Cardiac muscle cell (in vitro differentiated cells and primary cell): ENCODE data around the gene NIPBL. TPM values are rescaled to one million over a fixed set of nuclear protein-coding genes. Genes with fewer than 3 reads are reported as not detected.
"Not testable (repeated sequence)": the region's sequence is repeated elsewhere in the genome, so short reads cannot be mapped to it uniquely, and the experiment has no call there.

Experiments
- DNase-seq, 2 donors: peaks; one replicate each; pipeline versions ENCODE4 v3.0.0 to v3.0.0-alpha.2; 2010 to 2017; ENCODE audit warnings: low read depth in 1 of 2, low spot score in 1 of 2
- H3K27ac ChIP-seq: fragments of 200-600 bp; sonication (generic); 2 replicates; pipeline ENCODE4 v1.5.1; 2016
- H3K27me3 ChIP-seq: fragments of 200-600 bp; sonication (generic); 2 replicates; pipeline ENCODE4 v1.6.0; 2016; ENCODE audit warnings: control low read depth
- H3K36me3 ChIP-seq: fragments of 200-600 bp; sonication (generic); 2 replicates; pipeline ENCODE4 v1.5.1; 2016; ENCODE audit warnings: control low read depth
- H3K4me1 ChIP-seq: fragments of 200-600 bp; sonication (generic); 2 replicates; pipeline ENCODE4 v1.8.1; 2017; ENCODE audit warnings: low read depth, mild to moderate bottlenecking, mixed run types
- H3K4me3 ChIP-seq: fragments of 200-600 bp; sonication (generic); 2 replicates; pipeline ENCODE4 v1.5.1; 2016; ENCODE audit warnings: mild to moderate bottlenecking
- H3K9me3 ChIP-seq: fragments of 200-600 bp; sonication (generic); 2 replicates; pipeline ENCODE4 v1.5.1; 2017; ENCODE audit warnings: low read depth, mild to moderate bottlenecking, control low read depth
- polyA plus RNA-seq: library from polyadenylated mRNA; unstranded; fragments of >200 nt; fragmentation: Nextera tagmentation; extraction: Ambion mirVana; gene quantifications from 2 replicates; pipeline ENCODE4 v1.2.1, GENCODE V29; 2016
- total RNA-seq: library from RNA; depleted of rRNA; stranded (reverse); fragments of >200 nt; gene quantifications from 2 replicates; pipeline ENCODE4 v1.2.3, GENCODE V29; 2016
- TF ChIP-seq, protein P1 (sequence below): IDR thresholded peaks from 2 replicates; pipeline ENCODE4 v1.5.1; 2012; ENCODE audit warnings: low read depth, mild to moderate bottlenecking, low read length

The NIPBL gene
- total and polyA plus RNA-seq, 2 experiments from 2014 or later, result 19.1 to 43.9 TPM

DNA sequence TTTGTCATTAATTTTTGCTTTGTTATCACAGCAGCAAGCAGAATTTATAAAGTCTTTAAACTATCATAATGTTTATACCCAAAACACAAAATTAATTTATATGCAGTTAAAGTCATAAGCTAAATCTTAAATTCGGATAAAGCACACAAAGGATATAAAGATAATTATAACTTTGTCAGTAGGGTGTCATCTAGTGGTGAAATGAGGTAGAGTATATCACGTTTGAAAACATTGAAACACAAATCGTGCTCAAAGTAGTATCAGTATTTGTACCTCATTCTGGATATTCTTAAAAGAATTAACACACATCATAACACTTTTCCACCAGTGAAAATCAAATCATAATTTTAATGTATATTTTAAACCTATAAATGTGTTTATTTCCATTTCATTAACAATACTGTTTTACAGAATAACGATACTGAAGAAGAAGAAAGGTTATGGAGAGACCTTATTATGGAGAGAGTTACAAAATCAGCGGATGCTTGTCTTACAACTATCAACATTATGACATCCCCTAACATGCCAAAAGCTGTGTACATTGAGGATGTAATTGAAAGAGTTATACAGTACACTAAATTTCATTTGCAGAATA is 129.5 kb downstream of the NIPBL start:
- H3K27me3 ChIP-seq, result no peaks in the 10 kb centered on the region
- no peaks in the 10 kb centered on the region for H3K9me3 ChIP-seq
- DNase-seq, result peak; percentile 26 to 55
- peaks cover 4% of the 10 kb centered on the region for H3K4me1 ChIP-seq
- no peak overlapping the region for H3K27ac ChIP-seq
- TF ChIP-seq, protein P1, sequence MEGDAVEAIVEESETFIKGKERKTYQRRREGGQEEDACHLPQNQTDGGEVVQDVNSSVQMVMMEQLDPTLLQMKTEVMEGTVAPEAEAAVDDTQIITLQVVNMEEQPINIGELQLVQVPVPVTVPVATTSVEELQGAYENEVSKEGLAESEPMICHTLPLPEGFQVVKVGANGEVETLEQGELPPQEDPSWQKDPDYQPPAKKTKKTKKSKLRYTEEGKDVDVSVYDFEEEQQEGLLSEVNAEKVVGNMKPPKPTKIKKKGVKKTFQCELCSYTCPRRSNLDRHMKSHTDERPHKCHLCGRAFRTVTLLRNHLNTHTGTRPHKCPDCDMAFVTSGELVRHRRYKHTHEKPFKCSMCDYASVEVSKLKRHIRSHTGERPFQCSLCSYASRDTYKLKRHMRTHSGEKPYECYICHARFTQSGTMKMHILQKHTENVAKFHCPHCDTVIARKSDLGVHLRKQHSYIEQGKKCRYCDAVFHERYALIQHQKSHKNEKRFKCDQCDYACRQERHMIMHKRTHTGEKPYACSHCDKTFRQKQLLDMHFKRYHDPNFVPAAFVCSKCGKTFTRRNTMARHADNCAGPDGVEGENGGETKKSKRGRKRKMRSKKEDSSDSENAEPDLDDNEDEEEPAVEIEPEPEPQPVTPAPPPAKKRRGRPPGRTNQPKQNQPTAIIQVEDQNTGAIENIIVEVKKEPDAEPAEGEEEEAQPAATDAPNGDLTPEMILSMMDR, result peak; percentile 61
- H3K4me3 ChIP-seq, result no peak overlapping the region
- H3K36me3 ChIP-seq, result peaks cover 83% of the 10 kb centered on the region

DNA sequence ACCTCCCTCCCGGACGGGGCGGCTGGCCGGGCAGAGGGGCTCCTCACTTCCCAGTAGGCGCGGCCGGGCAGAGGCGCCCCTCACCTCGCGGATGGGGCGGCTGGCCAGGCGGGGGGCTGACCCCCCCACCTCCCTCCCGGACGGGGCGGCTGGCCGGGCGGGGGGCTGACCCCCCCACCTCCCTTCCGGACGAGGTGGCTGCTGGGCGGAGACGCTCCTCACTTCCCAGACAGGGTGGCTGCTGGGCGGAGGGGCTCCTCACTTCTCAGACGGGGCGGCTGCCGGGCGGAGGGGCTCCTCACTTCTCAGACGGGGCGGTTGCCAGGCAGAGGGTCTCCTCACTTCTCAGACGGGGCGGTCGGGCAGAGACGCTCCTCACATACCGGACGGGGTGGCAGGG is 136.6 kb downstream of the NIPBL start:
- H3K27ac ChIP-seq, H3K4me1 ChIP-seq, DNase-seq, H3K27me3 ChIP-seq, H3K4me3 ChIP-seq, H3K9me3 ChIP-seq: not testable (repeated sequence)
- peaks cover 65% of the 10 kb centered on the region for H3K36me3 ChIP-seq

DNA sequence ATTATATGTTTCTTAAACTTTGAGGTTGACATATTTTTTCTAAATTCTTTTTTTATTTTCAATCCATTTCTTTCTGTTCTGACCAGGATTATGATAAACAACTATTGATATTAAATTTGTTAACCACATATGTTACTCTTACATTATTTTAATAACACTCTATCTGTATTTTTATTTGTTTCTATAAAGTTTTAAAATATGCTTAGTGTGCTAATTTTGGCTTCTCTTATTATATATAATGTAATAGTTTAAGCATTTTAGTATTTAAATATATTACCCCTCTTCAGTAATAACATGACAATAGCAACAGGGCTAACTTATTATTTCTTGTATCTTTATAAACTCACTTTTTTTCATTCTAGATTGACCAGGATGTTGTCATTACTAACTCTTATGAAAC is 137.8 kb downstream of the NIPBL start:
- TF ChIP-seq, protein P1, result no peak

DNA sequence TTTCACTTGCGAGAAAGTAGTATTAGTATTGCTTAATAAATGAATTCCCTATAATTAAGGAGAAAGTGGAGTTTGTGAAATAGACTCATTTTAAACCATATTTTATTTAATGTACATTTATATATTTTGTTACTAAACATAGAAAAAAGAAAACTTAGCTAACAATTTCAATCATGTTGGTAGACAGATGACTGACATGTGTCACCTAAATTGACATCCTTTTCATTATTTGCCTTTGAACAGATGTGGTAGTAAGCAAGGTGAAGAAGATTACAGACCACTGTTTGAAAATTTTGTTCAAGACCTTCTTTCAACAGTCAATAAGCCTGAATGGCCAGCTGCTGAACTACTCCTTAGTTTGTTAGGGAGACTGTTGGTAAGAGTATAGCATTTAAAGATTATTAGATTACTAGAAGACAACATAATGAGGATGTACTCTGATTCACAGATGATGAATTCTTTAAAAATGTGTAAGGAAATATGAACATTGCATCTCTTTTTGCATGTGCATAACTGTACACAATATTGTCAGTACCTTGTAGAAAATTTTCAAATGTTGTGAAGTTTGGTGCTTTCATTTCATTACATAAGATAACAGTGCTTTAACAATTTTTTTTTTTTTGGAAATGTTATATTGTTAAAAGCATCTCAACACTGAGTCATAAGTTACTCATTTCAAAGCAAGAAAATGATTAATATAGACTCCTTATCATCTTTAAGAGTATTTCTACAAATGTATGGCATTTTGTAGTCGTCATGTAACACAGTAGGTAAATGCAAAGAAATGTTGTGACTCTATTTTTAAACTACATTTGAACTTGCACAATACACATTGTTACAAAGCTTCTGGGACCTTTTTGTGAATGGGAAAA is 139.5 kb downstream of the NIPBL start:
- H3K4me3 ChIP-seq, result no peak overlapping the region
- H3K36me3 ChIP-seq, result peaks cover 65% of the 10 kb centered on the region
- peak in 1 of 2 donors; percentile 25 for DNase-seq
- TF ChIP-seq, protein P1, result no peak
- no peaks in the 10 kb centered on the region for H3K27me3 ChIP-seq
- no peaks in the 10 kb centered on the region for H3K4me1 ChIP-seq
- H3K27ac ChIP-seq, result no peak overlapping the region
- no peaks in the 10 kb centered on the region for H3K9me3 ChIP-seq

More for the DNA sequence above, 137.8 kb downstream of the NIPBL start:
- Histone ChIP-seq H3K9me3 (no peaks in the 10 kb centered on the region), H3K4me1 (no peaks in the 10 kb centered on the region), H3K27me3 (no peaks in the 10 kb centered on the region), H3K4me3 (no peak overlapping the region), H3K27ac (no peak overlapping the region), H3K36me3 (peaks cover 64% of the 10 kb centered on the region)
- no peak for DNase-seq

DNA sequence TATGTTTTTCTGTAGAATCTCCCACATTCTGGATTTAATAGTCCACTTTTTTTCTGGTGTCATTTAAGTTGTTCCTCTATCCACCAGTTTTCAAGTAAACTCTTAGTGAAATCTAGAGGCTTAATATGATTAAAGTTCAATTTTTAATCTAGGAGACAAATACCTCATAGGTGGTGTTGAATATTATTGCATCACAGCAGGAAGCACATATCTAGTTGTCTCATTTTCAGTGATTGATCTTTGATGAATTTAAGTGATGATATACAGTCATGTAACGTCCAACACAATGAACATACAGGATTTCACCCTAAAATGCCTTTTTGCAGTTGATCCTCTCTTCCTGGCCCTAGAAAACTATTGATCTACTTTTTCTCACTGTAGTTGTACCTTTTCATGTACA is 152.3 kb downstream of the NIPBL start:
- TF ChIP-seq, protein P1, result no peak
- DNase-seq, result no peak
- Histone ChIP-seq H3K4me1 (no peaks in the 10 kb centered on the region), H3K4me3 (no peak overlapping the region), H3K27ac (no peak overlapping the region), H3K36me3 (peaks cover 62% of the 10 kb centered on the region), H3K27me3 (no peaks in the 10 kb centered on the region), H3K9me3 (no peaks in the 10 kb centered on the region)

DNA sequence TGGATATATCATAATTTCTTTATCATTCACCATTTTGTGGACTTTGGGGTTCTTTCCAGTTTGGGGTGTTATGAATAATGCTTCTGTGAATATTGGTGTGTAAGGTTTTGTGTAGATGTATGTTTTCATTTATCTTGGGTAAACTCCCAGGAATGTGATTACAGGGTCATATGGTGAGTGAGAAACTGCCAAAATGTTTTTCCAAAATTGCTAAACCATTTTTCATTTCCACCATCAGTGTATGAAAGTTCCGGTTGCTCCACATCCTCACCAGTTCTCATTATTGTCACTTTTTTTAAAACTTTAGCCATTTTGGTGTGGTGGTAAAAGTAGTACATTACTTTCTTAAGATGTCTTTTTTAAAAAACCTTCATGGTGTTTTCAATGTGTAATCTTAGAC is 152.9 kb downstream of the NIPBL start:
- no peaks in the 10 kb centered on the region for H3K9me3 ChIP-seq
- TF ChIP-seq, protein P1, result no peak
- H3K4me3 ChIP-seq, result no peak overlapping the region
- H3K27me3 ChIP-seq, result no peaks in the 10 kb centered on the region
- DNase-seq, result peak in 1 of 2 donors; percentile 26
- peaks cover 56% of the 10 kb centered on the region for H3K36me3 ChIP-seq
- H3K27ac ChIP-seq, result no peak overlapping the region
- no peaks in the 10 kb centered on the region for H3K4me1 ChIP-seq
